ENCODE data around the gene ZNF574. TPM values are rescaled to one million over a fixed set of nuclear protein-coding genes. Genes with fewer than 3 reads are reported as not detected.

Gene ZNF574
- polyA plus RNA-seq, 3 donors, result 3.3 to 9.6 (median 4.9) TPM

DNA sequence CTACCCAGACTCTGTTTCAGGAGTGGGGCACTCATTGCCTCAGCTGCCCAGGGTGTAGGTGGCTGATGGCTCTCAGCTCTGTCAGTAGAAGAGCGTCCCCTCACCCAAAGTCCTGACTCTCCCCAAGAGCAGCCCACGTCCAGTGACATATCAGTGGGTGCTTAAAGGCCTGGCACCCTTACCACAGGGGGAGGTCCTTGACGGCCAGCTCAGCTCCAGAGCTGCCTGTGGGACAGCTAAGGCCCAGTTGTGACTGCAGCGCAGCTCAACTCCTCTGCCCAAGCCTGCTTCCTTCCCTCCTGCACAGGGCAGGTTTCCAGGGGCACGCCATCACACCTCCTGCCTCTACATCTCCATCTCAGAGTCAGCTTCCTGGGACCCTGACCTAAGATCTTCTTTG is 38.3 kb upstream of the ZNF574 start:
- no peaks in the 10 kb centered on the region for H3K36me3 ChIP-seq (replicated peaks in 1 of 2; ENCODE audit: control insufficient read depth in 1 of 2, insufficient read depth in 2 of 2, low read length in 2 of 2)
- no peak for DNase-seq
- no peak overlapping the region for H3K27ac Mint-ChIP-seq
- no peak overlapping the region for H3K4me3 Mint-ChIP-seq
- no peak overlapping the region for H3K27ac ChIP-seq (ENCODE audit: low read depth in 1 of 2, low read length in 2 of 2)
- H3K27me3 ChIP-seq (ENCODE audit: control insufficient read depth in 2 of 2, insufficient read depth in 2 of 2, low read length in 2 of 2), result no peaks in the 10 kb centered on the region
- 87% methylated on average over 5 of the region's 5 CpGs for WGBS (ENCODE audit: insufficient coverage)
- H4K20me1 ChIP-seq (ENCODE audit: insufficient read depth, low read length), result no peaks in the 10 kb centered on the region
- no peaks in the 10 kb centered on the region for H3K36me3 Mint-ChIP-seq
- H3K4me2 ChIP-seq (replicated peaks; ENCODE audit: extremely low read depth, low read length, poor library complexity, severe bottlenecking), result no peak overlapping the region
- H3K9me3 Mint-ChIP-seq, result no peaks in the 10 kb centered on the region
- intact Hi-C loops (cut with micrococcal nuclease), result no loop called here
- H3K4me3 ChIP-seq (replicated peaks in 1 of 3; ENCODE audit: low read depth in 2 of 3, low read length in 3 of 3), result no peak overlapping the region
- H3K4me1 Mint-ChIP-seq, result peaks cover 2% of the 10 kb centered on the region
- no peak overlapping the region for H3K9ac ChIP-seq (ENCODE audit: insufficient read depth, low read length, poor library complexity, severe bottlenecking)
- H3K79me2 ChIP-seq (ENCODE audit: insufficient read depth, low read length), result no peaks in the 10 kb centered on the region
- no peak overlapping the region for H2AFZ ChIP-seq (ENCODE audit: insufficient read depth, low read depth, low read length, poor library complexity, severe bottlenecking)
- H3K4me1 ChIP-seq (ENCODE audit: control insufficient read depth in 1 of 2, insufficient read depth in 2 of 2, low read length in 2 of 2), result no peaks in the 10 kb centered on the region
- TF ChIP-seq, protein P1, sequence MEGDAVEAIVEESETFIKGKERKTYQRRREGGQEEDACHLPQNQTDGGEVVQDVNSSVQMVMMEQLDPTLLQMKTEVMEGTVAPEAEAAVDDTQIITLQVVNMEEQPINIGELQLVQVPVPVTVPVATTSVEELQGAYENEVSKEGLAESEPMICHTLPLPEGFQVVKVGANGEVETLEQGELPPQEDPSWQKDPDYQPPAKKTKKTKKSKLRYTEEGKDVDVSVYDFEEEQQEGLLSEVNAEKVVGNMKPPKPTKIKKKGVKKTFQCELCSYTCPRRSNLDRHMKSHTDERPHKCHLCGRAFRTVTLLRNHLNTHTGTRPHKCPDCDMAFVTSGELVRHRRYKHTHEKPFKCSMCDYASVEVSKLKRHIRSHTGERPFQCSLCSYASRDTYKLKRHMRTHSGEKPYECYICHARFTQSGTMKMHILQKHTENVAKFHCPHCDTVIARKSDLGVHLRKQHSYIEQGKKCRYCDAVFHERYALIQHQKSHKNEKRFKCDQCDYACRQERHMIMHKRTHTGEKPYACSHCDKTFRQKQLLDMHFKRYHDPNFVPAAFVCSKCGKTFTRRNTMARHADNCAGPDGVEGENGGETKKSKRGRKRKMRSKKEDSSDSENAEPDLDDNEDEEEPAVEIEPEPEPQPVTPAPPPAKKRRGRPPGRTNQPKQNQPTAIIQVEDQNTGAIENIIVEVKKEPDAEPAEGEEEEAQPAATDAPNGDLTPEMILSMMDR (IDR thresholded peaks at IDR 0.05), result no peak
- H3K9me3 ChIP-seq (replicated peaks in 1 of 2; ENCODE audit: control insufficient read depth in 1 of 2, insufficient read depth in 1 of 2, low read length in 2 of 2), result no peaks in the 10 kb centered on the region
- H3K27me3 Mint-ChIP-seq (ENCODE audit: low read depth in 3 of 3), result peaks cover 1 to 2% (median 2%) of the 10 kb centered on the region in 3 donors

- Histone ChIP-seq H4K20me1 (ENCODE audit: insufficient read depth, low read length) (no peaks in the 10 kb centered on the region), H3K4me1 (ENCODE audit: control insufficient read depth in 1 of 2, insufficient read depth in 2 of 2, low read length in 2 of 2) (no peaks in the 10 kb centered on the region), H3K9me3 (replicated peaks in 1 of 2; ENCODE audit: control insufficient read depth in 1 of 2, insufficient read depth in 1 of 2, low read length in 2 of 2) (no peaks in the 10 kb centered on the region), H3K79me2 (ENCODE audit: insufficient read depth, low read length) (no peaks in the 10 kb centered on the region), H3K27ac (ENCODE audit: low read depth in 1 of 2, low read length in 2 of 2) (no peak overlapping the region), H3K4me3 (replicated peaks in 1 of 3; ENCODE audit: low read depth in 2 of 3, low read length in 3 of 3) (no peak overlapping the region), H2AFZ (ENCODE audit: insufficient read depth, low read depth, low read length, poor library complexity, severe bottlenecking) (no peak overlapping the region), H3K9ac (ENCODE audit: insufficient read depth, low read length, poor library complexity, severe bottlenecking) (no peak overlapping the region), H3K4me2 (replicated peaks; ENCODE audit: extremely low read depth, low read length, poor library complexity, severe bottlenecking) (no peak overlapping the region), H3K27me3 (ENCODE audit: control insufficient read depth in 2 of 2, insufficient read depth in 2 of 2, low read length in 2 of 2) (no peaks in the 10 kb centered on the region), H3K36me3 (replicated peaks in 1 of 2; ENCODE audit: control insufficient read depth in 1 of 2, insufficient read depth in 2 of 2, low read length in 2 of 2) (no peaks in the 10 kb centered on the region)
- peaks cover 2% of the 10 kb centered on the region for H3K4me1 Mint-ChIP-seq
- H3K4me3 Mint-ChIP-seq, result no peak overlapping the region
- no peaks in the 10 kb centered on the region for H3K36me3 Mint-ChIP-seq
- peaks cover 1 to 2% (median 2%) of the 10 kb centered on the region in 3 donors for H3K27me3 Mint-ChIP-seq (ENCODE audit: low read depth in 3 of 3)
- intact Hi-C loops (cut with micrococcal nuclease), result no loop called here
- no peak overlapping the region for H3K27ac Mint-ChIP-seq
- DNase-seq, result no peak
- 97% methylated on average over 6 of the region's 6 CpGs for WGBS (ENCODE audit: insufficient coverage)
- TF ChIP-seq, protein P1 (IDR thresholded peaks at IDR 0.05), result no peak
- no peaks in the 10 kb centered on the region for H3K9me3 Mint-ChIP-seq
These were observed 37.3 kb upstream of the ZNF574 start for GRCh38 chr19:42038666-42039065.

Measured in CD14-positive monocyte (primary cell).